SK-N-MC (cell line): ENCODE measurements around the gene DRICH1.
"Not testable (repeated sequence)": the region's sequence is repeated elsewhere in the genome, so short reads cannot be mapped to it uniquely, and the experiment has no call there.

Experiments used
- DNase-seq: peaks from one replicate; pipeline ENCODE4 v3.0.0-alpha.2; 2011; ENCODE audit warnings: low read depth, low spot score
- H3K27ac ChIP-seq: fragments of 200-600 bp; sonication (generic); 2 replicates; pipeline ENCODE4 v1.5.1; 2016; ENCODE audit warnings: mixed run types
- H3K36me3 ChIP-seq: fragments of 200-600 bp; sonication (generic); 2 replicates; pipeline ENCODE4 v1.6.1; 2017; ENCODE audit warnings: antibody characterized with exemption, low read length, mixed read lengths; ENCODE audit not compliant: insufficient read depth
- H3K4me3 ChIP-seq: fragments of 200-600 bp; sonication (generic); 2 replicates; pipeline ENCODE4 v1.5.1; 2016
- H3K9ac ChIP-seq: fragments of 200-600 bp; sonication (generic); 2 replicates; pipeline ENCODE4 v1.8.0; 2017; ENCODE audit warnings: mixed run types, mixed read lengths; ENCODE audit not compliant: insufficient read length
- H3K9me3 ChIP-seq: fragments of 200-600 bp; sonication (generic); 2 replicates; pipeline ENCODE4 v1.6.1; 2017; ENCODE audit warnings: low read depth, mild to moderate bottlenecking, antibody characterized with exemption, low read length, moderate library complexity, mixed read lengths
- EZH2 ChIP-seq: fragments of 200-600 bp; sonication (generic); IDR thresholded peaks from one replicate; pipeline ENCODE4 v1.6.1; 2017; ENCODE audit warnings: antibody characterized with exemption
- FOXP2 ChIP-seq: optimal IDR thresholded peaks from 2 replicates; pipeline ENCODE3; 2011; ENCODE audit warnings: mild to moderate bottlenecking, moderate library complexity; ENCODE audit not compliant: insufficient read depth; ENCODE audit errors: extremely low read length, control extremely low read depth
- POLR2AphosphoS5 ChIP-seq: IDR thresholded peaks from 2 replicates; pipeline ENCODE4 v1.6.1; 2012; ENCODE audit warnings: mild to moderate bottlenecking, low read depth, low read length, borderline replicate concordance

DRICH1 gene

GRCh38 chr22:23673050-23673620 is 41.0 kb upstream of the DRICH1 start:
- no peak overlapping the region for H3K9ac ChIP-seq
- no peak overlapping the region for H3K27ac ChIP-seq
- no peaks in the 10 kb centered on the region for H3K9me3 ChIP-seq
- H3K4me3 ChIP-seq: no peak overlapping the region
- no peak for DNase-seq
- TF ChIP-seq FOXP2 (no peak), EZH2 (no peak), POLR2AphosphoS5 (no peak)
- H3K36me3 ChIP-seq: no peaks in the 10 kb centered on the region

- H3K9me3 ChIP-seq, H3K36me3 ChIP-seq, H3K4me3 ChIP-seq, DNase-seq, H3K27ac ChIP-seq, H3K9ac ChIP-seq: not testable (repeated sequence)
Measured at GRCh38 chr22:23672307-23673049, 40.4 kb upstream of the DRICH1 start.

GRCh38 chr22:23671387-23671786 is 39.3 kb upstream of the DRICH1 start:
- H3K36me3 ChIP-seq, H3K27ac ChIP-seq, H3K4me3 ChIP-seq, H3K9ac ChIP-seq, H3K9me3 ChIP-seq, DNase-seq: not testable (repeated sequence)

GRCh38 chr22:23670378-23671295 is 38.5 kb upstream of the DRICH1 start:
- Histone ChIP-seq H3K36me3 (no peaks in the 10 kb centered on the region), H3K4me3 (no peak overlapping the region), H3K9me3 (no peaks in the 10 kb centered on the region), H3K27ac (no peak overlapping the region), H3K9ac (no peak overlapping the region)
- DNase-seq: no peak
- TF ChIP-seq EZH2 (no peak), FOXP2 (no peak), POLR2AphosphoS5 (no peak)

- DNase-seq, H3K9ac ChIP-seq, H3K27ac ChIP-seq, H3K4me3 ChIP-seq, H3K9me3 ChIP-seq, H3K36me3 ChIP-seq: not testable (repeated sequence)
Measured at GRCh38 chr22:23660381-23660780, 28.3 kb upstream of the DRICH1 start.

- Histone ChIP-seq H3K9me3 (no peaks in the 10 kb centered on the region), H3K4me3 (no peak overlapping the region), H3K36me3 (peaks cover 9% of the 10 kb centered on the region; the same call in 1 of the 2 replicates), H3K27ac (no peak overlapping the region), H3K9ac (no peak overlapping the region)
- TF ChIP-seq POLR2AphosphoS5: no peak
- TF ChIP-seq EZH2: no peak
- no peak for TF ChIP-seq FOXP2
- no peak for DNase-seq
Measured at GRCh38 chr22:23657727-23658126, 25.6 kb upstream of the DRICH1 start.

GRCh38 chr22:23655891-23656475 is 23.9 kb upstream of the DRICH1 start:
- H3K9me3 ChIP-seq: no peaks in the 10 kb centered on the region
- no peak for DNase-seq
- no peak overlapping the region for H3K27ac ChIP-seq
- no peak for TF ChIP-seq POLR2AphosphoS5
- no peak for TF ChIP-seq EZH2
- no peak for TF ChIP-seq FOXP2
- H3K36me3 ChIP-seq: peaks cover 9% of the 10 kb centered on the region; the same call in 1 of the 2 replicates
- H3K9ac ChIP-seq: no peak overlapping the region
- H3K4me3 ChIP-seq: no peak overlapping the region

GRCh38 chr22:23652711-23653110 is 20.6 kb upstream of the DRICH1 start:
- no peak overlapping the region for H3K9ac ChIP-seq
- TF ChIP-seq EZH2 (no peak), FOXP2 (no peak), POLR2AphosphoS5 (no peak)
- no peaks in the 10 kb centered on the region for H3K36me3 ChIP-seq
- H3K9me3 ChIP-seq: no peaks in the 10 kb centered on the region
- no peak for DNase-seq
- H3K4me3 ChIP-seq: no peak overlapping the region
- no peak overlapping the region for H3K27ac ChIP-seq
